PC-9 (cell line): ENCODE measurements around the gene ARSG. TPM values are rescaled to one million over a fixed set of nuclear protein-coding genes. Genes with fewer than 3 reads are reported as not detected.

Experiments used
- BruUV-seq: library from RNA; stranded (reverse); fragments of 400-500 nt; replicated peaks from 2 replicates; lab custom pipeline; 2021; lab: Mats Ljungman, UMichigan
- CTCF ChIA-PET: fragments of 300-600 bp; sonication (Branson Sonifier 250); formaldehyde crosslinking; loops from one replicate; lab custom pipeline; 2022; ENCODE audit warnings: antibody characterized with exemption; lab: Charles Lee
- POLR2A ChIA-PET: fragments of 300-600 bp; sonication (Branson Sonifier 250); formaldehyde crosslinking; loops from one replicate; lab custom pipeline; 2022; ENCODE audit warnings: antibody characterized with exemption; ENCODE audit not compliant: unreplicated experiment; lab: Charles Lee
- DNase-seq, 2 experiments: peaks; one replicate each; pipeline versions ENCODE4 v3.0.0 to v3.0.0-alpha.2; 2015 to 2022; ENCODE audit warnings: mixed read lengths in 1 of 2
- H2AFZ ChIP-seq: fragments of 200-600 bp; sonication (generic); 2 replicates; pipeline ENCODE4 v1.8.1; 2017; ENCODE audit warnings: antibody characterized with exemption
- H3F3A ChIP-seq: fragments of 200-600 bp; sonication (generic); 2 replicates; pipeline ENCODE4 v1.8.1; 2017; ENCODE audit warnings: antibody characterized with exemption, mild to moderate bottlenecking, low read depth; ENCODE audit not compliant: insufficient read depth
- H3K27ac ChIP-seq: fragments of 200-600 bp; sonication (generic); 2 replicates; pipeline ENCODE4 v1.6.1; 2016; ENCODE audit warnings: mixed run types
- H3K27me3 ChIP-seq: fragments of 200-600 bp; sonication (generic); 2 replicates; pipeline ENCODE4 v1.6.1; 2016; ENCODE audit warnings: low read depth, mixed run types; ENCODE audit not compliant: insufficient read depth
- H3K36me3 ChIP-seq: fragments of 200-600 bp; sonication (generic); 2 replicates; pipeline ENCODE4 v1.6.1; 2016; ENCODE audit warnings: low read depth, mixed run types
- H3K4me1 ChIP-seq: fragments of 200-600 bp; sonication (generic); replicated peaks from 2 replicates; pipeline ENCODE4 v1.6.1; 2016; ENCODE audit warnings: mixed run types; ENCODE audit not compliant: insufficient read depth
- H3K4me2 ChIP-seq: fragments of 200-600 bp; sonication (generic); 2 replicates; pipeline ENCODE4 v1.6.1; 2017; ENCODE audit warnings: mixed run types
- H3K4me3 ChIP-seq: fragments of 200-600 bp; sonication (generic); 2 replicates; pipeline ENCODE4 v1.6.1; 2016; ENCODE audit warnings: mixed run types
- H3K79me2 ChIP-seq: fragments of 200-600 bp; sonication (generic); 2 replicates; pipeline ENCODE4 v1.6.1; 2017; ENCODE audit warnings: low read depth, mixed run types
- H3K9me2 ChIP-seq: fragments of 200-600 bp; sonication (generic); 2 replicates; pipeline ENCODE4 v1.8.1; 2017; ENCODE audit warnings: mild to moderate bottlenecking; ENCODE audit not compliant: insufficient read depth
- H3K9me3 ChIP-seq: fragments of 200-600 bp; sonication (generic); 2 replicates; pipeline ENCODE4 v1.8.1; 2016; ENCODE audit warnings: low read depth; ENCODE audit not compliant: insufficient read depth
- H4K20me1 ChIP-seq: fragments of 200-600 bp; sonication (generic); 2 replicates; pipeline ENCODE4 v1.8.1; 2017; ENCODE audit not compliant: insufficient read depth
- CTCF ChIP-seq: fragments of 200-600 bp; sonication (generic); conservative IDR thresholded peaks from 2 replicates; pipeline ENCODE4 v1.6.1; 2017; ENCODE audit warnings: mixed run types, antibody characterized with exemption, mild to moderate bottlenecking, moderate library complexity
- EZH2 ChIP-seq: fragments of 200-600 bp; sonication (generic); IDR thresholded peaks from 2 replicates; pipeline ENCODE4 v1.8.0; 2017; ENCODE audit warnings: antibody characterized with exemption, low read depth
- intact Hi-C: fragments of 100-400 bp; cut with micrococcal nuclease; formaldehyde crosslinking; loops from one replicate; pipeline ENCODE4 v1.10.0; 2022; ENCODE audit not compliant: unreplicated experiment
- total RNA-seq: library from RNA; stranded (reverse); gene quantifications from 2 replicates; pipeline ENCODE4 v1.2.3, GENCODE V29; 2021

ARSG gene
- total RNA-seq, 1 experiment from 2014 or later: 4.0 TPM

GRCh38 chr17:68396226-68397107 is 105.2 kb downstream of the ARSG start:
- BruUV-seq: no TSS peak
- H3K4me3 ChIP-seq: no peak overlapping the region
- no peaks in the 10 kb centered on the region for H3K36me3 ChIP-seq
- no peaks in the 10 kb centered on the region for H3K9me2 ChIP-seq
- no peaks in the 10 kb centered on the region for H3K79me2 ChIP-seq
- no peaks in the 10 kb centered on the region for H3K27me3 ChIP-seq
- no peaks in the 10 kb centered on the region for H3K9me3 ChIP-seq
- peaks cover 12% of the 10 kb centered on the region for H3F3A ChIP-seq
- H2AFZ ChIP-seq: no peak overlapping the region
- no peak overlapping the region for H3K27ac ChIP-seq
- no peaks in the 10 kb centered on the region for H4K20me1 ChIP-seq
- intact Hi-C loops: no loop called here
- TF ChIP-seq EZH2: no peak
- no peak for TF ChIP-seq CTCF
- POLR2A ChIA-PET: no interaction called here
- DNase-seq: no peak
- CTCF ChIA-PET: no interaction called here
- peaks cover 18% of the 10 kb centered on the region for H3K4me1 ChIP-seq
- H3K4me2 ChIP-seq: no peak overlapping the region

- no peak for TF ChIP-seq CTCF
- no peak for TF ChIP-seq EZH2
- ChIA-PET CTCF (no interaction called here), POLR2A (no interaction called here)
- Histone ChIP-seq H3K4me1 (peaks cover 18% of the 10 kb centered on the region), H3K4me2 (no peak overlapping the region), H3K9me3 (no peaks in the 10 kb centered on the region), H4K20me1 (no peaks in the 10 kb centered on the region), H2AFZ (no peak overlapping the region), H3K4me3 (no peak overlapping the region), H3K27me3 (no peaks in the 10 kb centered on the region), H3K36me3 (no peaks in the 10 kb centered on the region), H3F3A (peaks cover 12% of the 10 kb centered on the region), H3K9me2 (no peaks in the 10 kb centered on the region), H3K27ac (no peak overlapping the region), H3K79me2 (no peaks in the 10 kb centered on the region)
- intact Hi-C loops: no loop called here
- BruUV-seq: no TSS peak
- no peak for DNase-seq
These were observed 105.8 kb downstream of the ARSG start for GRCh38 chr17:68397108-68397536.

- TF ChIP-seq CTCF (peak; percentile 91), EZH2 (no peak)
- no TSS peak for BruUV-seq
- no peaks in the 10 kb centered on the region for H3K27me3 ChIP-seq
- H3F3A ChIP-seq: peaks cover 12% of the 10 kb centered on the region
- ChIA-PET CTCF (interaction anchor here (0.5 to 1.8 kb wide), 13 partner anchors 15 to 963 kb away, joined by 3 to 17 read pairs (median 4); no protein-coding TSS in a partner anchor), POLR2A (interaction anchor here (0.7 to 1.0 kb wide), 2 partner anchors 24 to 44 kb away, joined by 4 to 24 read pairs; no protein-coding TSS in a partner anchor)
- H3K9me3 ChIP-seq: no peaks in the 10 kb centered on the region
- H2AFZ ChIP-seq: no peak overlapping the region
- no peaks in the 10 kb centered on the region for H3K79me2 ChIP-seq
- peaks cover 18% of the 10 kb centered on the region for H3K4me1 ChIP-seq
- H4K20me1 ChIP-seq: no peaks in the 10 kb centered on the region
- intact Hi-C loops: loop anchor here (1.0 kb wide), 3 partner anchors 37 to 194 kb away; no protein-coding TSS in a partner anchor
- H3K36me3 ChIP-seq: no peaks in the 10 kb centered on the region
- no peak overlapping the region for H3K27ac ChIP-seq
- H3K4me3 ChIP-seq: no peak overlapping the region
- DNase-seq: peak; percentile 68 to 73
- peak overlapping the region; percentile 40 for H3K4me2 ChIP-seq
- no peaks in the 10 kb centered on the region for H3K9me2 ChIP-seq
These were observed 107.7 kb downstream of the ARSG start for GRCh38 chr17:68398691-68399637.
